H1 (cell line): ENCODE results near the gene FNIP2.

Source experiments
- BRCA1 ChIP-seq: IDR thresholded peaks from 2 replicates; pipeline ENCODE4 v1.6.1; 2012; ENCODE audit warnings: low read depth, low read length, improper control_type of control experiment
- CBX5 ChIP-seq: fragments of 300-800, 300-1000 bp; sonication (generic); IDR thresholded peaks from 2 replicates; pipeline ENCODE4 v1.7.1; 2016; ENCODE audit warnings: antibody characterized with exemption, low read length, low read depth
- CEBPB ChIP-seq: IDR thresholded peaks from 2 replicates; pipeline ENCODE4 v1.6.1; 2012; ENCODE audit warnings: low read depth, low read length
- CTCF ChIP-seq, 3 experiments: IDR thresholded peaks; 1 replicate in 2 of 3; 2 replicates in 1 of 3; pipeline versions ENCODE4 v1.5.1 to v1.6.1; 2011; ENCODE audit warnings: low read length in 3 of 3, mild to moderate bottlenecking in 3 of 3, inconsistent platforms in 2 of 3, low read depth in 1 of 3, moderate library complexity in 1 of 3; ENCODE audit not compliant: insufficient read depth in 1 of 3; ENCODE audit errors: control extremely low read depth in 1 of 3
- EP300 ChIP-seq, 2 experiments: IDR thresholded peaks; 1 replicate in 1 of 2; 2 replicates in 1 of 2; pipeline ENCODE4 v1.6.1; 2011 to 2012; ENCODE audit warnings: low read depth in 2 of 2, low read length in 2 of 2, mild to moderate bottlenecking in 2 of 2, borderline replicate concordance in 1 of 2, inconsistent platforms in 1 of 2, moderate library complexity in 1 of 2
- EZH2 ChIP-seq: fragments of 200-600 bp; sonication (generic); IDR thresholded peaks from 2 replicates; pipeline ENCODE4 v1.7.1; 2012; ENCODE audit warnings: low read depth, mild to moderate bottlenecking, moderate library complexity, low read length, inconsistent platforms; ENCODE audit not compliant: severe bottlenecking
- GTF2F1 ChIP-seq: IDR thresholded peaks from 2 replicates; pipeline ENCODE4 v1.6.1; 2012; ENCODE audit warnings: low read depth, low read length, improper control_type of control experiment, borderline replicate concordance
- HDAC2 ChIP-seq, 2 experiments: fragments of 300-600 bp in 1 of 2; sonication (generic) in 1 of 2; IDR thresholded peaks; 2 replicates each; pipeline ENCODE4 v1.6.1; 2011 to 2012; ENCODE audit warnings: low read depth in 2 of 2, low read length in 2 of 2, mild to moderate bottlenecking in 2 of 2, moderate library complexity in 2 of 2, borderline replicate concordance in 1 of 2, inconsistent platforms in 1 of 2
- JUN ChIP-seq: IDR thresholded peaks from 2 replicates; pipeline ENCODE4 v1.6.1; 2011; ENCODE audit warnings: low read depth, mild to moderate bottlenecking, improper control_type of control experiment, low read length
- RAD21 ChIP-seq, 2 experiments: IDR thresholded peaks in 1 of 2; conservative IDR thresholded peaks in 1 of 2; 2 replicates each; pipeline ENCODE4 v1.6.1; 2011; ENCODE audit warnings: low read depth in 2 of 2, low read length in 2 of 2, improper control_type of control experiment in 1 of 2, inconsistent platforms in 1 of 2, mild to moderate bottlenecking in 1 of 2, moderate library complexity in 1 of 2
- TCF12 ChIP-seq: IDR thresholded peaks from 2 replicates; pipeline ENCODE4 v1.6.1; 2011; ENCODE audit warnings: low read depth, mild to moderate bottlenecking, low read length
- ZNF274 ChIP-seq: IDR thresholded peaks from 2 replicates; pipeline ENCODE4 v1.7.0; 2012; ENCODE audit warnings: low read length, borderline replicate concordance; ENCODE audit errors: extremely low read depth

GRCh38 chr4:158854236-158854635 lies 85.4 kb downstream of the FNIP2 start:
- TF ChIP-seq HDAC2 (IDR thresholded peaks at IDR 0.05; ENCODE audit: borderline replicate concordance in 1 of 2, low read depth in 2 of 2, low read length in 2 of 2) (no peak), JUN (no peak), RAD21 (IDR thresholded peaks at IDR 0.05 in 1 of 2, conservative IDR thresholded peaks at IDR 0.05 in 1 of 2; ENCODE audit: low read depth in 2 of 2, low read length in 2 of 2) (no peak), CTCF (IDR thresholded peaks at IDR 0.05; ENCODE audit: control extremely low read depth in 1 of 3, insufficient read depth in 1 of 3, low read depth in 1 of 3, low read length in 3 of 3) (no peak), CEBPB (no peak), ZNF274 (no peak), GTF2F1 (no peak), TCF12 (no peak), EP300 (IDR thresholded peaks at IDR 0.05; ENCODE audit: borderline replicate concordance in 1 of 2, low read depth in 2 of 2, low read length in 2 of 2) (no peak), EZH2 (no peak), BRCA1 (no peak), CBX5 (no peak)
